ENCODE measurements around the gene SNORC.
"Not testable (repeated sequence)": the region's sequence is repeated elsewhere in the genome, so short reads cannot be mapped to it uniquely, and the experiment has no call there.

Gene SNORC

DNA sequence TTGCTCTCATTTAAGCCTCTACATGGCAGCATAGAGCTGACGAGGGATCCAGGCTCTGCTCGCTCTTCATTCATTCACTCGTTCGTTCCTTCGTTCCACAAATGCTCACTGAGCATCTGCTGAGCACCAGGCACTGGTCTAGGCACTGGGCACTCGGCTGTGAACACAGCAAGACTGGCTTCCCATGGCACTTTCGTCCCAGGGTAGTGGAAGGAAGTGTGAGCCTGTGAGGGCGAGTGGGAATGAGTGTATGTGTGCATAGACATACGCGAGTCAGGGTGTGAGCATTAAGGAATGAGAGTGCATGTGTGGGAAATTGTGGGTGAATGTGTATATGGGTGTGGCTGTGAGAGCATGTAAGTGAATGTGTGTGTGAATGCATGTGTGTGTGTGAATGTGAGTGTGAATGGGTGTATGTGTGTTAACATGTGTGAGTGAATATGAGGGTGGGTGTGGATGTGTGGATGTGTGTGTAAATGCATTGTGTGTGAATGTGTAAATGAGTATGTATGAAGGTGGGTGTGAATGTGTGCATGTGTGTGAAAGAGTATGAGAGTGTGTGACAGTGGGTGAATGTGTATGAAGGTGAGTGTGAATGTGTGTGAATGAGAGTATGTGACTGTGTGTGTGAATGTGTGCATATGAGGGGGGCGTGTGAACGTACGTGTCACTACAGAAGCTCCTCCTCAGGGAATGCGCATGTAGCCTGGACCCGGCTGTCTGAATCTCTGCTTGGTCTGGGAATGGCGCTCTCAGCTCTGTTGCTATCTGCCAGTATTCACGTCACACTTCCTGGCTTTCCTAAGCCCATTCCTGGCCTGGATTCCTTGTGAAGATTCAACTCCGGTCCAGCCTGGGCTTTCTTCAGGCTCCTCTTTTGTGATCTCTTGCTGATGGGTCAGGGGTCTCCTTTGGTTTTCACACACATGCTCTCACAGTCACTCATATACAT is 28.8 kb downstream of the SNORC start:
- no peak for DNase-seq

DNA sequence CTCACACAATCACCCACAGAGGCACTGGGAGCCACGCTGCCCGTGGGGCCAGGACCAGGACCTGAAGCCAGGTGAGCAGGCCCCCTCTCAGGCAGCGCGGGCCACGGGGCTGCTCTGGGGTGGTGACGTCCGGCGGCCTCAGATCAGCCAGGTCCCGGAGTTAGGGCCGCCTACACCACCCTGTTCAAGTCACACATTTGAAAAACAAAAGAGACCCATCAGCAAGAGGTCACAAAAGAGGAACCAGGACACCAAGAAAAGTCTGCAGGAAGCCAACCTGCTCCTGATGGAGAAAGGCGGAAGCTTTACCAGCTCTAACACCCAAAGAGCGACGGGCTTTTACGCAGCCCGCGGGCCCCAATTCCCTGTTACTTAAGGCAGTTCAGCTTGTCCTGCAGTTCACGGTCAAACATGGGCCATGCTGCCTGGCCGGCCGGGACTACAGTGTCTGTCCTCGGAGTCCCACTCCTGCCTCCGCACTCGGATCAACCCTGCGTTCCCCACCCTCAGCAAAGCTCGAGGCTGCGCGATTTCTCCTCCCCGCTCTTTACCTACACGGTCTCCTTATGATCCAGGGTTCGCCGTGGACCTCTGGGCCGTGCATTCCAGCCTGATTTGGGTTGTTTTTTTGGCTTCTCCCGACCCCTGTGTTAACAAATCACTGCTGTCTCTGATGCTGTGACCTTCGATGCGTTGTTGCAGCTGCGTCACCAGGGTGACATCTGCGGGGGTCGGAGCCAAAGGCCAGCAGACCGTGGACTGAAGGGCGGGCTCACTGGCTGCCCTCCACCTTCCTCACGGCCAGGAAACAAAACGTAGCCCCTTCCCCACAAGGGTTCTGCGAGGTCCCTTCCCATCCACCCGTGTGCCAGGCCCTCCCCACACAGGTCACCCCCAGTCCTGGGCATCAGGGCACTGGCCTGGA is 31.0 kb downstream of the SNORC start:
- DNase-seq = peak; percentile 28

DNA sequence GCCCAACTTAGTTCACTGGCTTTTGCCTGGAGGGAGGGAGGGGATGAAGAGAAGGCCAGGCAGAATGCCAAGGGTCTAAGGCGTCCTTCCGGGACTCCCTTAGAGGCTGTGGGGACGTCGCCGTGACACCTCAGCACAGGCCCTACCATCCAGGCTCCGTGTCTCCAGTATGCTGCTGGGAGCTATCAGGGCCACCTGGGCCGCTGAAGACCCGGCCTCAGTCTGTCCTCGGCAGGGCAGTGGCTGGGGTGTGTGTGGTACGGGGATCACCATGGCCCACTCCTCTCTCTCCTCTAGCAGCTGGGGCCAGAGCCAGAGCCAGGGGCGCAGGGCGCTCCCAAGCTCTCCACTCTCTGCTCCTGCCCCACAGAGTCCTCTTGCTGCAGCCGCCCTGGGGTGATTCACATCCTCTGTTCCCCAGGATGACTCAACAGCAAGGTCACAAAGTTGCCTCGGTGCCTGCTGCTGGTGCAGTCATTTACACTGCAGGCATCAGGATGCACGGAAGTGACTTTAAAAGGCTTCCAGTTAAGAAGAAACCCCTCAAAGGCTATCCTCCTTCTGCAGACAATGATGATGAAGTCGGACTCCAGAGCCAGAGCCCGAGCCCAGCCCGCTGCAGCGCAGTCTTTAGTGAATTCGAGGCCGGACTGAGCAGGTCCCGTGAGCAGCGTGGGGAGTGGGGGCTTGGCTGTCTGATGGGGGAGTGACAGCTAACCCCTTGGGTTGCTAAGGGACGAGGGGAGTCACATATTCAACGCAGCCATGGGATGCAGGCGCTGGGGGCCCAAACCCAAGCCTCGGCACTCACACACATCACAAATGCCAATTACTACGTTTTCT is 31.9 kb downstream of the SNORC start:
- peak; percentile 79 for DNase-seq

DNA sequence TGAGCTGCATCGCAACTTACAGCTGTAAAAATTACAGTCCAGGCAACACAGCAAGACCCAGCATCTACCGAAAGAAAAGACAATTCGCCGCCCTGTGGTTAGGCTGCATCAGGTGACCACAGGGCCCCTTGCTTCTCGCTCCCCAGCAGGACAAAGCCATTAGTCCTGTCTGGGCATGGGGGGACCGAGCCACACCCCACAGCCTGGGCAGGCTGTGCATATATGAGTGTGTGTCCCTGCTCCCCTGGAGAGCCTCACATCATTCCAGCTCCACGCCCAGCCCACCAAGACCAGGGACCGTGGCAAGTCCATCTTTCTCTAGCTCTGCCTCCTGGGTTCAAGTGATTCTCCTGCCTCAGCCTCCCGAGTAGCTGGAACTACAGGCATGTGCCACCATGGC is 33.9 kb downstream of the SNORC start:
- DNase-seq = no peak

DNA sequence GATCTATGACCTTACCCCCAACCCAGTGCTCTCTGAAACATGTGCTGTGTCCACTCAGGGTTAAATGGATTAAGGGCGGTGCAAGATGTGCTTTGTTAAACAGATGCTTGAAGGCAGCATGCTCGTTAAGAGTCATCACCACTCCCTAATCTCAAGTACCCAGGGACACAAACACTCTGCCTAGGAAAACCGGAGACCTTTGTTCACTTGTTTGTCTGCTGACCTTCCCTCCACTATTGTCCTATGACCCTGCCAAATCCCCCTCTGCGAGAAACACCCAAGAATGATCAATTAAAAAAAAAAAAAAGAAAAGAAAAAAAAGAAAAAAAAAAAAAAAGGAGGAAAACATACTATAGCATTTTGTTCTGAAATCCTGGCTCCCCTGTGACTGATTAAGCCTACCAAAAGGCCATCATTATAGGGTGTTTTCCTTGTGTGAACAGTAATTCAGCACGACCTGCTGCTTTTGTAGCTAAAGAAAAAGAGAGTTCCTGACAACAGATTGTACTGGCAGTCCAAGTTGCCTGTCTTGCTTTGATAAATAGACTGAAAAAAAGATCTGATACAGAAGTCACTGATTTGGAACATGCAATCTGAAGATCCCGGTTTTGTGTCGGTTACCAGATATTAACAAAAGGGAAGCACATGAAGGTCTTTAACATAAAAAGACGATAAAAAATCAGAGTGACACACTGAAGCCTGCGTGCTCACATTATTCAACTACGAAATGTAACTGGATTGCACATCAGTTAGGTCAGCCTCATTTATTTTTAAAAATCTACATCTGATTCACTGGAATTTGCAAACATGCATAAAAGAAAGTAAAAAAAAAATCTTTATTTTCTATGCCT is 37.0 kb downstream of the SNORC start:
- DNase-seq = not testable (repeated sequence)

DNA sequence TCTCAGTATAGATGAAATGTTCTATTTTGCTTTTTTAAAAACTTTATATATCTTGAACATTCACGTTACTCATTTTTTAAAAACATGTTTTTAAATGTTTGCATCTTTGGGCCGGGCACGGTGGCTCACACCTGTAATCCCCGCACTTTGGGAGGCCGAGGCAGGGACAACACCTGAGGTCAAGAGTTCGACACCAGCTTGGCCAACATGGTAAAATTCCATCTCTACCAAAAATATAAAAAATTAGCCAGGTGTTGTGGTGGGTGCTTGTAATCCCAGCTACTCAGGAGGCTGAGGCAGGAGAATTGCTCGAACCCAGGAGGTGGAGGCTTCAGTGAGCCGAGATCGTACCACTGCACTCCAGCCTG is 37.6 kb downstream of the SNORC start:
- DNase-seq = not testable (repeated sequence)

DNA sequence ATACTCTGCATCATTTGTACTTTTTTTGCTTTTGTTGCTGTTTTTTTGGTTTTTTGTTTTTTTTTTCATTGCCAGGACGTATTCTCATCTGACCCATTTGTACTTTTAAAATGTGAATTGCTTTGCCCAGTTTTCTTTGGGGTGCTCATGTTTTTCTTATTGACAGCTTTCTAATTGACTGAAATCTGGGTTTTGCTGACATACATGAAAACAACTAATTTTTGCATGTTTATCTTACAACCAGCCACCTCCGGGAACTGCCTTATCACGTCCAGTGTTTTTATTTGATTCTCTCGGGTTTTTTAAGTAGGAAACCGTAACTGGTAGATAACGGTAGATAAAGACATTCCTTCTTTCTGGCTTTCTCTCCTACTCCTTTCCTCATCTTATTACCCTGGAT is 38.6 kb downstream of the SNORC start:
- DNase-seq = no peak

DNA sequence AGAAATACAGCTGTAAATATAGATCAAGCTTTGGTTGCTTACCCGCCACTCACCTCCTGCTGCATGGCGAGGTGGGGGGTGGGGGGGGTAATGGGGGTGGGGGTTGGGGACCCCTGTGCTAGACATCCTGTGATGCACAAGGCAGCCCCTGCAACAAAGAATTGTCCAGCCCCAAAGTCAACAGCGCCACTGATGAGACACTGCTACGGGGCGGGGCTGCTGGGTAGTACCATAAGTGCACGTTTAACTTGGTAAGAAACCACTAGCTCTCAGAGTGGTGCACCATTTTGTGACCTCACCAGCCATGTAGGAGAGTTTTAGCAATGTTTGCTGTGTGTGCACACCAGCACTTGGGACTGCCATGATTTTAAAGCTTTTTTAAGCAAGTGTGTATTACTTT is 40.3 kb downstream of the SNORC start:
- no peak for DNase-seq

DNA sequence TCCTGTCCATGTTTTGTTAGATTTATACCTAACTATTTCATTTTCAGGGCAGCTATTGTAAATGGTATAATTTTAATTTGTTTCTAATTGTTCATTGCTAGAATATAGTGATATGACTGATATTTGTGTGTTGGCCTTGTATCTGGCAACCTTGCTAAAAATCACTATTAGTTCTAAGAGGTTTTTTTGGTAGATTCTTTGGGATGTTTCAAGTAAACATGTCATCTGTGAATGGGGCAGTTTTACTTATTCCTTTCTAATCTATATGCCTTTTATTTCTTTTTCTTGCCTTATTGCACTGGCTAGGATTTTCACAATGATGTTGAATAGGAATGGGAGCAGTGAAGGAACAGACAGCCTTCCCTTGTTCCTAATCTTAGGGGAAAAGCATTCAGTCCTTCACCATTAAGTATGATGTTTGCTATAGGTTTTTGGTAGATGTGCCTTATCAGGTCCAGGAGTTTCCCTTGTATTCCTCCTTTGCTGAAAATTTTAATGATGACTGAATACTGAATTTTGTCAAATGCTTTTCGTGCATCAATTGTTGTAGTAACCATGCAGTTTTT is 41.7 kb downstream of the SNORC start:
- no peak for DNase-seq

DNA sequence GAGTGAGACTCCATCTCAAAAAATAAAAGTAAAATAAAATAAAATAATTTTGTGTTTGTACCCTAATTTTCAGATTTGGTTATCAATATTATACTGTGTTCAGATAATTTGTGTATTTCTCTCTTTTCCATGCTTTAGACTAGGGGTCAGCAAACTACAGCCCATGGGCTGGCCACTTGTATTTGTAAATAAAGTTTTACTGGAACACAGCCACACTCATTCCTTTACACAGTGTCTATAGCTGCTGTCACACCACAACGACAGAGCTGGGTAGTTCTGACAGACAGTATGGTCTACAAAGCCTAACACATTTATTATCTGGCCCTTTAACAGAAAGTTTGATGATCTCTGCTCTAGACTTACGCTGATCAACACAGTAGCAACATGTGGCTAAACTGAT is 43.8 kb downstream of the SNORC start:
- no peak for DNase-seq

DNA sequence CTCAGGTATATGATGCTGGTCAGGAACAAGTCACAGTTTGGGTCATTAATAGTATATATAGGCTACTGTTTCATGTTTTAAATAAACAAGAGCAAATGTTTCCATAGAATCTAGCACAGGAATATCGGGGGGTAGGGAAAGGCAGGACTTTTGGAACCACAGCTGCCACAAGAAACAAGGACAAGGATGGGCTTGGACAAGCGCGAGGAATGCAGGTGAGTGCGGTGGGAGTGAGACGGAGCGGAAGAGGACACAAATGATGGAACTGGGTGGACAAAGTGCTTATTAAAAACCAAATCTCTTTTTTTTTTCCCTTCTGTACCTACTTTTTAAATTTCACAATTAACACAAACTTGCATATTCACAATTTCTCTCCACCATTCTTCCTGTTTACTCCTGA is 49.1 kb downstream of the SNORC start:
- DNase-seq = no peak

DNA sequence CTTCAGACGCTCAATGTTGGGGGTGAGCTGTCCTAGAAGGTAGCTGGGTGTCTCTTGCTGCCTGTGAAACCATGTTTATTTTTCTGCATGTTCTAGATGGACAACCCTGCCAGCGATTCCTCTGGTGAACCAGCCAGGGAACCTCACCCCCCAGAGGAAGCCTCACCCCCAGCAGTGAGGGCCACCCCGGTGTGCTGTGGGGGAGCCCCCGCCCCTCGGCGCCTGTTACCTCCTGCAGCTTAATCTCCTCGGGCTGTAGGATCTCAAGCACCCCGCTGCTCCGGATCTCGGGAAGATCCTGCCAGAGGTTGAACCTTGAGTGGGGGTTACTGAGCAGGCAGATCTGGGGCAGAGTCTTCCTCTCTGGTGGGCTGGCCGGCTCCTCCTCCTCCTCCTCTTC is 50.0 kb downstream of the SNORC start:
- DNase-seq = no peak

DNA sequence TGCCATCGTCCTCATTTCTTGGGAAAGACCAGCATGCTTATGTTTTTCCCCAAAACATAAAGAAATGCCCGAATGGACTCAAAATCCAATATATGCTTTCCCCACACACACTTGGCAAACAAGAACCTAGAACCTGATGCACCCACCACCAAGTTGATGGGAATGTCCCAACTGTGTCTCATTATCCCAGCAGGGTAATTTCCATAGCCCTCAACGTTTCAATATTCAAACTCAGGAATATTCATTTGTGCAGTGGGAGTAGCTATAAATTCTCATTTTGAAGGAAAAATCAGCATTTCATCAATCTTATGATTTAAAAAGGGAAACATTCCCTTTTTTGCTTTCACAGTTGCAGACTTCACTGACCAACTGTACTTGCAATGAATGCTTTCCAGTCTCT is 50.7 kb downstream of the SNORC start:
- DNase-seq = no peak

DNA sequence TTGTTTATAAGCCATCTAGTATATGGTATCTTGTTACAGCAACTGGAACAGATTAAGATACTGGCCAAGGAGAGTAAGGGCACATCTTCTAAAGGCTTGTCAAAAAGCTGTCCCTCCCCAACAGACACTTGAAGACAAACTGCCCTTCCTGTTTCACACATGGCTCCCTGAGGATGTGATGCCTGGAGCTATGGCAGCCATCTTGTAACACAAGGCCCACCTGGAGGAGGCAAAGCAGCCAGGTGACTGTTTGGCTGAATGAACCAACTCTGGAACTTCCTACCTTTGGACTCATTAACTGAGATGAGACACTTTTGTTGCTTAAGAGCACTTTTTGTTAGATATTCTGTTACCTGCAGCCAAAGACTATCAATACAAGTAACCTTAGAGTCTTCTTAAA is 54.4 kb downstream of the SNORC start:
- DNase-seq = no peak

DNA sequence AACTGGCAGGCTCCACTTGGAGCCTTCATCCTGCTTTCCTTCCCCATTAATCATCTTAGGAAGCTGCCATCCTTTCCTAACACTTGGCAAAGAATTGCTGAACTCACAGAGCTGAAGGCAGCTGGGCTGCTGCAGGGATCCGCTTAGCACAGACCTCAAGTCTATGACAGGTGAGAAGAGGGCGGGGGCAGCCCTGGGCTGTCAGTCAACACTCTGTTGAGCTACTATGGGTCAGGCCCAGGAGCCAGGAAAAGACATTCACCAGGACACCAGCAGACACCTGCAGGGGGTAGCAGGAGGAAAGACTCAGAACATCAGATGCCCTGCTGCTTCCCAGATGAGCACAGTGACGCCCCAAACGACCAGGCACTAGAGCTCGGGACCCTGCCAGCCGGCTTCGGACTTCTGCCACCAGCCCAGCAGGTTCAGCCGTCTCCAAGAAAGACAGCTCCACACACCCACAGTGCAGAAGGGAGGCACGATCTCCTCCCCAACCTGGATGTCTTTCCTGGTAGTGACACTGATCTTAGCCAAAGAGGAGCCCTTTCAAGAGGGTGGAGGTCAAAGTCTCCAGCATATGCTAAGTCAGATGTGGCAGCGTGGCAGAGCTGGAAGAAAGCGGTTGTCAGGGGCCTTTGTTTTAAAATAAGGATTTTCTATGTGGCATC is 55.2 kb downstream of the SNORC start:
- no peak for DNase-seq

DNA sequence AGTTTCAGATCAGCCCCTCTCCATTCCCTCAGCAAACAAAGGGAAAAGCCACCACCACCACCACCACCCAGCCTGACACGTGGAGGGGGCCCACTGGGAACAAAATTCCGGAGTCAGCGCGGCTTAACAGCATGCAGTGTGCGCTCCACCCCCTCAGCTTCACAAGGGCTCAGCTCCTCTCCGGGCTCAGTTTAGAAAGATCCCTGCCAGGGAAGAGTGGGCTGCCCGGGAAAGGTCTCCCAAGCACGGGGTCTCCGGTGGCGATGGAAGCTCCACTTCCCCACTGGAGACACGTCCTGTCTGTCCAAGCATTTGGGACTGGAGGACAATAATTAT is 55.7 kb downstream of the SNORC start:
- DNase-seq = no peak

DNA sequence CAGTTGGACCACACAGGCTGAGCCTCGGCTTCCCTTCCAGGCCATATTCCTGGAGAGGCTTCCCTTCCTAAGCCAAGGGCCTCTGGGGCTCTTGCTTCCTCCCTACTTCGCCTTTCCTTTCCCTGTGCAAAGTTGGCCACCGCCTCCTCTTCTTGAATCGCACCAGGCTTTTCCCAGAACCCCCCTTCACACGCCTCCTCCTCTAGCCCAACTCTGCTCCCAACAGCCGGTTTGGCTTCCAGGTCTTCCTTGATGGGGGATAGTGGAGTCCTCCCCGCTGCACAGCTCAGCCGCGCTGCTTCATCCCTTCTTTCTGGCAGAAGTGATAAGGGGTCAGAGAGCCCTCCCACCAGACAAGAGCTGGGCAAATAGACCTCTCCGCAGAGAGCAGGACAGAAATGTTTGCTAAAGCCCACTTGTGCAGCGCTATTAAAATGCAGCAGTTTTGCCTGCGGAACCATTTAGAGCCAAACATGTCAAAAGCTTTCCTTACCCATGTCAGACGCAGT is 56.4 kb downstream of the SNORC start:
- DNase-seq = no peak

DNA sequence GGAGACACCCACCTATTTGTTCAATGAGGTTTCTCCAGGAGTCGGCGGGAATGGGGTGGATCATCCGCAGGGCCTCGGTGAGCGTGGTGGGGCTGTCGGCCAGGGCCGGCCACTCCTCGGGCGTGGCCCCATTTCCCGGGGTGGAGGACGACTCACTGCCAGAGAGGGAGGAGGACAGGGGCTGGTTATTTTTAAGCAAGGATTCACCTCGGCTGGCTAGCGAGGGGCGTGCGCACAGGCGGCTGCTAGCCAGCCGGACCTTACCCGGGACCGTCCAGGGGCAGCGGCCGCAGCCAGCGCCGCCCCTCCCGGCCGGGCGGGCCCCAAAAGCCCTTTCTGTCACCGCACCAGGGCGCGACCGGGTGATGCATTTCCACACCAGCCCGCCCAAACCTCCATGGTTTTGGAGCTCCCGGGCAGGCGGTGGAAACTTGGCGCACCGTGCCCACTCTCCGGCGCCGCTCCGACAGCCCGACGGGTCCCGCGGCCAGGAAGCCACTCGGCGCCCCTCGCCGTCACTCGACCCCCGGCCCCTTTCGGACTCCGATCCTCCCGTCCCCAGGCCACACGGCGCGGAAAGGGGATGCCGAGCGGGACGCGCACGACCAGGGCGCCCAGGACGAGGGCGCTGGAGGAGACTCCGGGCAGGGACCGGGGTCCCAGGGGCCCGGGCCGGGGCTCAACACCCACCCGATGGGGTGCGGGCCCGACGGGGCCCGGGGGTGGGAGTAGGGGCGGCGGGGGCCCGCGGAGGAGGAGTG is 57.1 kb downstream of the SNORC start:
- no peak for DNase-seq

DNA sequence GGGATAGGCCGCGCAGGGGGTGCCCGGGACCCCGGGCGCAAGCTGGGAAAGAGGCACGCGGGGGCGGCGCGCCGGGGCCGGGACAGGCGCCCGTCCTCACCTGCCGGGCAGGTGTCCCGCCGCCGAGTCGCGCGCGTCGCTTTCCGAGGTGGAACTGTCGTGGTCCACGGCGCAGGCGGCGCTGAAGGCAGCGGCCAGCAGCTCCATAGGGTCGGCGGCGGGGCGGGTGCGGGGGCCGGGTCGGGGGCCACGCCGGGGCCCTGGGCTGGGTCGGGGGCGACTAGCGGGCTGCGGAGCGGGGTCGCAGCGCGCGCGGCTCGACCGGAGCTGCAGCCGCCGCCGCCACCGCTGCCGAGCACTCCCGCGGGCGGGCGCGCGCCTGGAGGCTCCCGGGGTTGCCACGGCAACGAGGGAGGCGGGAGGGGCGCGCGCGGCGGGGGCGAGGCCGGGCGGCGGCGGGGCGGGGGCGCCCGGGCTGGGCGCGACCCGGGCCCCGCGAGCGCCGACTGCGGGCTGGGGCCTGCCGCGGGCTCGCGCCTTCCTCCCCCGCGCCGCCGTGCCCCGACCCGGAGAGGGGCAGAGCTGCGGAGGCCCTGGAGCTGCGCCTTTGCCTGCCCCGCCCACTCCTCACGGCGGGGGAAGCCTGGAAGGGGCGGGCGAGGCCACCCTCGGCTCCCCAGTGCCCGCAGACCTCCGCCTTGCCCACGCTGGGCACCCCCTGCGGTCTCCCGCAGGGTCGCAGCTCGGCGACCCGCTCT is 57.9 kb downstream of the SNORC start:
- DNase-seq = no peak
